Measurements from ENCODE around the gene S100A1.

Gene S100A1

GRCh38 chr1:153615406-153615805 lies 12.8 kb upstream of the S100A1 start:
- no peak for TF ChIP-seq POLR2AphosphoS5 (IDR thresholded peaks at IDR 0.05; ENCODE audit: low read depth, low read length)
- TF ChIP-seq TAF1 (IDR thresholded peaks at IDR 0.05; ENCODE audit: low read depth, low read length), result no peak
- TF ChIP-seq POU2F2 (IDR thresholded peaks at IDR 0.05; ENCODE audit: low read depth, low read length), result no peak
- TF ChIP-seq SPI1 (IDR thresholded peaks at IDR 0.05; ENCODE audit: low read depth, low read length), result no peak
- no peak for TF ChIP-seq PAX5 (IDR thresholded peaks at IDR 0.05; ENCODE audit: insufficient read depth, low read length, severe bottlenecking)
- TF ChIP-seq POLR2A (IDR thresholded peaks at IDR 0.05; ENCODE audit: low read depth, low read length), result no peak
- DNase-seq (ENCODE audit: insufficient read length, low spot score), result no peak
- FAIRE-seq, result no peak

GRCh38 chr1:153616144-153616916 lies 11.9 kb upstream of the S100A1 start, which contains the start of gene S100A14:
S100A14 (minus strand) TSS chr1:153616325; CDS start chr1:153615858, 467 bp downstream.
- no peak for DNase-seq (ENCODE audit: insufficient read length, low spot score)
- FAIRE-seq, result no peak
- TF ChIP-seq TAF1 (IDR thresholded peaks at IDR 0.05; ENCODE audit: low read depth, low read length) (no peak), PAX5 (IDR thresholded peaks at IDR 0.05; ENCODE audit: insufficient read depth, low read length, severe bottlenecking) (no peak), POU2F2 (IDR thresholded peaks at IDR 0.05; ENCODE audit: low read depth, low read length) (no peak), SPI1 (IDR thresholded peaks at IDR 0.05; ENCODE audit: low read depth, low read length) (no peak), POLR2A (IDR thresholded peaks at IDR 0.05; ENCODE audit: low read depth, low read length) (no peak), POLR2AphosphoS5 (IDR thresholded peaks at IDR 0.05; ENCODE audit: low read depth, low read length) (no peak)

DNA sequence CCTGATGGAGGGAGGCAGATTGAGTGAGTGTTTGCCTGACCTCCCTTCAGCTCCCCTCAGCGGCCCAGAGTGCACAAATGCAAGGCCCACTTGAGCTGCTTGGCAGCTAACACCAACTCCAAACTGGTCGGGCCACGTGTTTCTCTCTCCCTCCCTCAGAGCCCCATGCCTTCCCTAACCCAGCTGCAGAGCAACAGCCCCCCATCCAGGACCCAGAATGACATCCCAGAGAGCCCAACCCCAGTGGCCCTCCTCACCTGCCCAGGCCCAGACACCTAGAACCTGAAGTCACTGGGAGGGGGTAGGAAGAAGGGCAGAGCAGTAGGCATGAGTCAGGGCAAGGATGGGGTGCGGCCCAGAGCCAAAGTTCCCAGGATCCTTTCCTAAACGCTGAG lies 11.3 kb upstream of the S100A1 start:
- no peak for DNase-seq (ENCODE audit: insufficient read length, low spot score)
- no peak for TF ChIP-seq POLR2A (IDR thresholded peaks at IDR 0.05; ENCODE audit: low read depth, low read length)
- no peak for FAIRE-seq

DNA sequence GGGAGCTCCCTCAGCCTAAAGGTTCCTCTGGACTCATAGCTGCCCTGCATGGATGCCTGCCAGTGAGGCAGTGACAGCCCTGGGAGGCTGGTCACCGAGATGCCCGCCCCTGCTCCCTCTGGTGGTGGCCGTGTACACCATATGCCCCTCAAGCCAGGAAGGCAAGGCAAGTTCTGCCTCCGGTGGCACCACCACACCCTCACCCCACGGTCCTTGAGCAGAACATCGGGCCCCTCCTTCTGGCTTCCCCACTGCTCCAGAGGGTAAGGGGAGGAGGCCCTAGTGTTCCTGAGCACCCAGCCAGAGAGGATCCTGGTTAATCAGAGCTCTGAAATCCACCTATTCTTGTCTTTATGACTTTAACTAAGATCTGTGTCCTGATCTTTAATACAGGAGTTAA lies 10.6 kb upstream of the S100A1 start:
- TF ChIP-seq TAF1 (IDR thresholded peaks at IDR 0.05; ENCODE audit: low read depth, low read length) (no peak), POLR2AphosphoS5 (IDR thresholded peaks at IDR 0.05; ENCODE audit: low read depth, low read length) (no peak), SPI1 (IDR thresholded peaks at IDR 0.05; ENCODE audit: low read depth, low read length) (no peak)
- FAIRE-seq (peak; percentile 31), DNase-seq (ENCODE audit: insufficient read length, low spot score) (no peak)

DNA sequence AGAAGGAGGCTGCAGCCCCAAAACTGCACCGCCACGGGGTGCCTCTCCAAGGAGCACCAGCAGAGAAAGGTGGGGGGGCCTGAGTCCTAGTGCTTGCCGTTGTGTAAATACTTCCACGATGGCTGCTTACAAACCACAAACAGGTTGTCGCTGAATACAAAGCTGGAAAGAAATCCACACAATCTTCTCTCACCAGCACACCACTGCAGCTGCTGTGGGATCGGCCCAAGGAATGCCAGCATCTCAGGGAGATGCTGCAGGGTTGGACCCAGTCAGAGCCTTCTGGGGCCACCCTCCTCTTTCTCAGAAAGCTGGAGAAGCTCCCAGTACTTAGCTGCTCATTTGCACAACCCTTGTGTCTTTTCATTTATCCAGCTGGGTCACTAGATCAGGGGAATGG lies 9.1 kb upstream of the S100A1 start:
- DNase-seq (ENCODE audit: insufficient read length, low spot score), result no peak

GRCh38 chr1:153623101-153623500 lies 5.1 kb upstream of the S100A1 start:
- DNase-seq (ENCODE audit: insufficient read length, low spot score) (no peak), FAIRE-seq (no peak)
- TF ChIP-seq POLR2AphosphoS5 (IDR thresholded peaks at IDR 0.05; ENCODE audit: low read depth, low read length) (no peak), TAF1 (IDR thresholded peaks at IDR 0.05; ENCODE audit: low read depth, low read length) (no peak), SPI1 (IDR thresholded peaks at IDR 0.05; ENCODE audit: low read depth, low read length) (no peak)

More for the DNA sequence above, 9.1 kb upstream of the S100A1 start:
- FAIRE-seq, result no peak
- TF ChIP-seq POLR2AphosphoS5 (IDR thresholded peaks at IDR 0.05; ENCODE audit: low read depth, low read length), result no peak
- TF ChIP-seq SPI1 (IDR thresholded peaks at IDR 0.05; ENCODE audit: low read depth, low read length), result no peak
- TF ChIP-seq PAX5 (IDR thresholded peaks at IDR 0.05; ENCODE audit: insufficient read depth, low read length, severe bottlenecking), result no peak
- no peak for TF ChIP-seq POU2F2 (IDR thresholded peaks at IDR 0.05; ENCODE audit: low read depth, low read length)
- no peak for TF ChIP-seq TAF1 (IDR thresholded peaks at IDR 0.05; ENCODE audit: low read depth, low read length)
- no peak for TF ChIP-seq POLR2A (IDR thresholded peaks at IDR 0.05; ENCODE audit: low read depth, low read length)

- TF ChIP-seq PAX5 (IDR thresholded peaks at IDR 0.05; ENCODE audit: insufficient read depth, low read length, severe bottlenecking) (no peak), SPI1 (IDR thresholded peaks at IDR 0.05; ENCODE audit: low read depth, low read length) (no peak), POLR2AphosphoS5 (IDR thresholded peaks at IDR 0.05; ENCODE audit: low read depth, low read length) (no peak), POU2F2 (IDR thresholded peaks at IDR 0.05; ENCODE audit: low read depth, low read length) (no peak), TAF1 (IDR thresholded peaks at IDR 0.05; ENCODE audit: low read depth, low read length) (no peak), POLR2A (IDR thresholded peaks at IDR 0.05; ENCODE audit: low read depth, low read length) (no peak)
These were observed 3.1 kb upstream of the S100A1 start for GRCh38 chr1:153624965-153625611.

GRCh38 chr1:153626477-153626903 lies 1.7 kb upstream of the S100A1 start:
- FAIRE-seq, result no peak
- TF ChIP-seq SPI1 (IDR thresholded peaks at IDR 0.05; ENCODE audit: low read depth, low read length) (no peak), POU2F2 (IDR thresholded peaks at IDR 0.05; ENCODE audit: low read depth, low read length) (no peak), TAF1 (IDR thresholded peaks at IDR 0.05; ENCODE audit: low read depth, low read length) (no peak)

More at GRCh38 chr1:153624965-153625611, 3.1 kb upstream of the S100A1 start:
- DNase-seq (ENCODE audit: insufficient read length, low spot score) (no peak), FAIRE-seq (no peak)

DNA sequence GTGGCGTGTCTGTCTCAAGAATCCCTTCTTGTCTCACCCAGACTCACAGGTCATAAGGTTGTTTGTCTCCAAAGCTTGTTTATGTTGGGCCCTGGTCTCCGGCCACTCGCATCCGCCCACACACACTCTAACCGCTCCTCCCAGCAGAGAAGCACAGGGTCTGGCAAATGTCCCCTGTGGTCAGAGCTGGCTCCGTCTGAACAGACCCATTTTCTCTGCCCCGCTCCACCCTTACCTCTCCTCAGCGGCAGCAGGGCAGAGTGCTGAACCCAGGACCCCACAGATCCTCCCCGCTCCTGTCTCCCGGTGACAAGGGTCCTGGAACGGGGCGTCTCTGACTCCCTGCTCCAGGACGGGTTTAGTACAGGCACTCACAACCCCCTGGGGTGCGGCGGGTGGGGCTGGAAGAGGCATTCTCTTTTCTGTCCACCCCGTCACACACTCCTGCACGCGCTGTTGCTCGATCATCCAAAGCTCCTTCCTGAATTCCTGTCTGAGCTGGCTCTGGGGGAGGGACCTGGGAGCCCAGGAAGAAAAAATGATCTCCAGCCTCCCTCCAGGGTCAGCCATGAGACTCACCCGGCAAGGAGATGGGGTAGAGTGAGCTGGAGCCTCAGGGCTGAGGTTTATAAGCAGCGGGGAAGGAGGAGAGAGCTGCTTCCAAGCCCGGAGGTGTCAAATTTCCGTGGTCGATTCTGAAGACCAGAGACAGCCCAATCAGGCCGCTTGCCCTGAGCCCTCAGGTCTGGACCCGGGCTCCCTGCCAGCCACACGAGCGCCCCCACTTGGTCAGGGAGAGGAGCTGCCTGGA lies 1.1 kb upstream of the S100A1 start, which contains the start of gene S100A13:
Gene S100A13, minus strand, starts transcription at position 602 of the 811 bp plus-strand sequence. CDS start 1,033 bp downstream, outside the sequence.
- FAIRE-seq (no peak), DNase-seq (ENCODE audit: insufficient read length, low spot score) (peak; percentile 69)
- no peak for TF ChIP-seq TAF1 (IDR thresholded peaks at IDR 0.05; ENCODE audit: low read depth, low read length)
- no peak for TF ChIP-seq POU2F2 (IDR thresholded peaks at IDR 0.05; ENCODE audit: low read depth, low read length)
- no peak for TF ChIP-seq SPI1 (IDR thresholded peaks at IDR 0.05; ENCODE audit: low read depth, low read length)
- TF ChIP-seq POLR2A (IDR thresholded peaks at IDR 0.05; ENCODE audit: low read depth, low read length), result no peak
- TF ChIP-seq PAX5 (IDR thresholded peaks at IDR 0.05; ENCODE audit: insufficient read depth, low read length, severe bottlenecking), result no peak
- no peak for TF ChIP-seq POLR2AphosphoS5 (IDR thresholded peaks at IDR 0.05; ENCODE audit: low read depth, low read length)

More at GRCh38 chr1:153626477-153626903, 1.7 kb upstream of the S100A1 start:
- DNase-seq (ENCODE audit: insufficient read length, low spot score), result no peak
